ENCODE data around the gene TPK1. TPM values are rescaled to one million over a fixed set of nuclear protein-coding genes. Genes with fewer than 3 reads are reported as not detected.
"Not testable (repeated sequence)": the region's sequence is repeated elsewhere in the genome, so short reads cannot be mapped to it uniquely, and the experiment has no call there.

Gene TPK1
- total RNA-seq, 1 donor from 2014 or later = 5.7 TPM

DNA sequence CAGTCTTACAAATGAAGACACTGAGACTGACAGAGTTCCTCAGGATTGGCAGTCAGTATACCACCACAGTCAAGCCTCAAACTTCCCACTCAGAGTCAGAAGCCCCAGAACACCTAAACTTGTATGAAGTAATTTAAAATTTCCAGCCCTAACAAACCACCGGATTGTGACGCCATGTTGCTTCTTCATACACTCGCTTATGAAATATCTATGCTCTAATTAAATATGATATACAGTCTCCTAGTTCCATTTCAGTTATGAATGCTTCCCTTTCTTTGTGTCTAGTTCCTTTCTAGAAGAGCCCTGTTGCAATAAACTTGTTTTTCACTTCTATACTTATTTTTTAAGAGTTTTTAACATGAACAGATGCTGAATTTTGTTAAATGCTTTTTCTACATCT, 260.4 kb downstream of the TPK1 start:
- intact Hi-C loops (cut with DNase I) = no loop called here
- no peak for DNase-seq (ENCODE audit: low spot score)

DNA sequence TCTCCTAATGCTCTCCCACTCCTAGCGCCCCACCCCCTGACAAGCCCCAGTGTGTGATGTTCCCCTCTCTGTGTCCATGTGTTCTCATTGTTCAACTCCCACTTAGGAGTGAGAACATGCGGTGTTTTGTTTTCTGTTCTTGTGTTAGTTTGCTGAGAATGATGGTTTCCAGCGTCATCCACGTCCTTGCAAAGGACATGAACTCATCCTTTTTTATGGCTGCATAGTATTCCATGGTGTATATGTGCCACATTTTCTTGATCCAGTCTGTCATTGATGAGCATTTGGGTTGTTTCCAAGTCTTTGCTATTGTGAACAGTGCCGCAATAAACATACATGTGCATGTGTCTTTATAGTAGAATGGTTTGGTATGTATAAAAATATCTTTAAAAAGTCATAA, 261.1 kb downstream of the TPK1 start:
- intact Hi-C loops (cut with DNase I); DNase-seq (ENCODE audit: low spot score): not testable (repeated sequence)

DNA sequence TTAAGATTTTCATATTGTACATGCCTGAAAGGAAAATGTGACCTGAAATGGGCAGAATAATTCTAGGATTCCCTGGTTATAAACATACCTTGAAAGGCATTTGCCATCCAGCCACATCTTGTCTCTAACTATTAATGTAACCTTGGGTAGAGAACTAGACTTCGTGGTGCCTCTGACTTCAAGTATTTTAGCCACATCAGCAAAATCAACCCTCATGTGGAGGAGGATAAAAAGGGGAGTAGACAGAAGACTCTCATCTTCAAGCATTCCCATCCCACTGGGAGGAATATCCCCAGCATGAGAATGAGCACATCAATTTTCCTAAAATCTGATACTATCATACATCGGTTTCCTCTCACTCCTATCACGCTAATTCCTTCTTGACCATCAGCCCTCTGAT, 267.6 kb downstream of the TPK1 start:
- intact Hi-C loops (cut with DNase I) = no loop called here
- no peak for DNase-seq (ENCODE audit: low spot score)

DNA sequence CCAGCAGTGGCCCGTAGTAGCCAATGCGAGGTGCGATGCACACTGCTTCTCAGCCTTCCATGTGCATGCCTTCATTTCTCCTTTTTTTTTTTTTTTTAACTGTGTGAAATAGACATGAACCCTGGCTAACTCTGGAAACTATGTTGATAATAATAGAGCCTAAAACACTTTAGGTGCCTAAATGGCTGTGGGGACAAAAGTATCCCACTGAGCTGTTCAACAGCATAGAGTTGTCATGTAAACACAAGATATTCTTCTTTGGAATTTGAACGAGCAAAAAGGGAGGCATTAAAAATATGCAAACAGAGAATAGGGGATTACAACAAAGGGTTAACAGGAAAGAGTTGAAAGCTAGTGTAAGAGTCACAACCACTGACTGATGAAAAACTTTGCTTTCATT, 270.3 kb downstream of the TPK1 start:
- no peak for DNase-seq (ENCODE audit: low spot score)
- intact Hi-C loops (cut with DNase I) = no loop called here

DNA sequence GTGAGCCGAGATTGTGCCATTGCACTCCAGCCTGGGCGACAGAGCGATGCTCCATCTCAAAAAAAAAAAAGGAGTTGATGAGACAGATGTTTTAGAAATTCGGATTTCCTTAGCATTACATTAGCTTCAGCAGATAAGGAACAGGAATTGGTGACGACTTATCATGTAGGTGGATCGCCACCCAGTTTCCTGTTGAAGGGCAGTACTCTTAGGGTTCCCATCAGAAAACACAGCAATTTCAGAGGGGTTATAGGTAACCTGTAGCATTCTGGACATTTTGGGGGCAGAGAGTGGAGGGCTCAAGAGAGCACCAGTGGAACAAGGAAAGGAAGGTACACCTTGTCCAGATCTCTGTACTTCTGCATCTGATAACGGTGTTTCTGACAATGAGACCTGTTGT, 286.0 kb downstream of the TPK1 start:
- intact Hi-C loops (cut with DNase I) = no loop called here

DNA sequence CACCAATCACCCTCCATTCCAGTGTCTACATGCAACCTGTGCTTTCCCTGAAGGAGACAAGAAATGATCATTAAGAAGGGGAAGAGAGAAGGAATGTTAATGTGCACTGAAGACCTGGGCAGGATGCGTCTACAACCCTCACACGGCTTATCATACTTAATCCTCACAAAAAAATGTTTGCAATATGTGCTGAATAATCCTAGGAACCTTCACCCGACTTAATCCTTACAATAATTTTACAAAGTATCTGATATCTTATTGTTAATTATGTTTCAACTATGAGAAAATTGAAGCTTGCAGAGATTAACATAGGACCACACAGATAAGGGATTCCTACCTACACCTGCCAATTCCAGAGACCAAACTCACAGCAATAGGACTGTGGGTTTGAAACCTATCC, 287.3 kb downstream of the TPK1 start:
- no peak for DNase-seq (ENCODE audit: low spot score)
- intact Hi-C loops (cut with DNase I) = no loop called here

More for the DNA sequence above, 286.0 kb downstream of the TPK1 start:
- no peak for DNase-seq (ENCODE audit: low spot score)

DNA sequence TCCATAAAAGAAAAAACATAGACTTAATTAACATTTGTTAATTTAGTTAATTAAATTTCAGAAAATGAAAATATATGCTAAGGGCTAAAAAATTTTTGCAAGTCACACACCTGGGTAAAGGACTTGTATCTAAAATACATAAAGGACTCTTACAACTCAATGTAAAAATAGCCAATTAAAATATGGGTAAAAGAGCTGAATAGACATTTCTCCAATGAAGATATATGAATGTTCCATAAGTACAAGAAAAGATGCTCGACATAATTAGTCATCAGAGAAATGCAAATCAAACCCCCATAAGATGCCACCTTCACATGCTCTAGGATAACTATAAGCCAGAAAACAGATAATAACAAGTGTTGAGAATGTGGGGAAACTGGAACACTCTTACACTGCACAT, 288.0 kb downstream of the TPK1 start:
- intact Hi-C loops (cut with DNase I) = no loop called here
- DNase-seq (ENCODE audit: low spot score) = no peak

DNA sequence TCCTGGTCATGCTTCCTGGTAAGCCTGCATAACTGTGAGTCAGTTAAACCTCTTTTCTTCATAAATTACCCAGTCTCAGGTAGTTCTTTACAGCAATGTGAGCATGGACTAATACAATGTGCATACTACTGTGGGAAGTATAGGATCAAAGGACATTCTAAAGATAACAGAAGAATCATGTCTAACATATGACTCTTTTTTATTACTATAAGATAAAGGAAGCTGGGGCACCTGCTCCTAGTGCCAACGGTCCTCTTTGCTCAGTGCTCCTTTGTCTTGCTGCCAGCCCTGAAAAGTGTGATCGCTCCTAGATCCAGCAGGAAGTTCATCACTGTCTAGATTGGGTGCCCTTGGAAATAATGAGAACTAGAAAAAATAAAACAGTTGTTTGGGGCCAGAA, 289.1 kb downstream of the TPK1 start:
- intact Hi-C loops (cut with DNase I) = no loop called here
- DNase-seq (ENCODE audit: low spot score) = no peak

DNA sequence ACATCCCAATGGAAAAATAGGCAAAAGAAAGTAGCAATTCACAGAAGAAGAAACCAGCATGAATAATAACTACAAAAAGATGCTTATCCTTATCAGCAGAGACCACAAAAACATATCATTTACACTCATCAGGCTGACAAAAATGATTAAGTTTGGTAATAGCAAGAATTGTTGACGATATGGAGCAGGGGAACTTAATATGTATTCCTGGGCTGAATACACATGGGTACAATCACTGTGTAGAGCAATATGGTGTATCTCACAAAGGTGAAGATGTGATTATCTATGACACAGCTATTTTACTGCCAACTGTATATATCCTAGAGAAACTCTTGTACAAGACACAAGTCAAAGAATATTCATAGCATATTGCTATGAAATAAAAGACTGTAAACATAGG, 290.5 kb downstream of the TPK1 start:
- DNase-seq (ENCODE audit: low spot score) = no peak
- intact Hi-C loops (cut with DNase I) = no loop called here

DNA sequence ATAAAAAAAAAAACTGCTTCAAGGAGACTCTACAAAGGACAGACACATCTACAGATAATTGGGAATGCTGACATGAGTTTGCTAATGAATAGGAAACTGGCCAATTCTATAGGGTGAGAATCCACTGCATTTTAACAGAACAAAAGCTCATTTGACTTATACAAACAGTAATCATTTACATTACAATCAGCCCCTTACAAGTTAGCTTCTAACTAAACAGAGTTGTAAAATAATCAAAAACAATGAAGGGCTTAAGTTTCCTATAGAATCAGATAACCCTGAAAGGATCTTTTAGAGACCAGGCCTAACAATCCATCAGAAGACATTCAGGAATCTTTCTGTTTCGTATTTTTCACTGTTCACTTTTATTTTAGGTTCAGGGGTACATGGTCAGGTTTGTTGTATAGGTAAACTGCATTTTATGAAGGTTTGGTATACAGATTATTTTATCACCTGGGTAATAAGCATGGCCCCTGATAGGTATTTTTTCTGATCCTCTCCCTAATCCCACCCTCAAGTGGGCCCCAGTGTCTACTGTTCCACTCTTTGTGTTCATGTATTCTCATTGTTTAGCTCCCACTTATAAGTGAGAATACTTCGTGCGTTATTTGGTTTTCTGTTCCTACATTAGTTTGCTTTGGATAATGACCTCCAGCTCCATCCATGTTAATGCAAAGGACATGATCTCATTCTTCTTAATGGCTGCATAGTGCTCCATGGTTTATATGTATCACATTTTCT, 301.0 kb downstream of the TPK1 start:
- intact Hi-C loops (cut with DNase I) = no loop called here
- no peak for DNase-seq (ENCODE audit: low spot score)

DNA sequence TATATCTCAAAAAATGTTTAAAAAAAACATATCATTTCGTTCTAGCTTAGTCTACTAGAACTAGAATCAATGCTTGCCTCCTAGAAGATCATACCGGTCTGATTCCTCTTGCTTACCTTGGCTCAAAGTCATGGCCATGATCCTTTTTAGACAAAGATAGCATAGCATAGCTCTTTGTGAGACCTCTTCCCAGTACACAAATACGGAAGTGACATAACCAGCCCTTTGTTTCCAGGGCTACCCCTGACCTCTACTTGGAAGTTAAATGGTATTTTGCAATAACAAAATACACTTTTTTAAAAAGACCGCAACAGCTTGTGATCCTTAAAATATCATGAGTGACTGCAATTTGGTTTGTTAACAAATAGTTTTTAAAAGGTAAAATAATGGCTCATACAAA, 301.7 kb downstream of the TPK1 start:
- DNase-seq (ENCODE audit: low spot score) = no peak
- intact Hi-C loops (cut with DNase I) = no loop called here

DNA sequence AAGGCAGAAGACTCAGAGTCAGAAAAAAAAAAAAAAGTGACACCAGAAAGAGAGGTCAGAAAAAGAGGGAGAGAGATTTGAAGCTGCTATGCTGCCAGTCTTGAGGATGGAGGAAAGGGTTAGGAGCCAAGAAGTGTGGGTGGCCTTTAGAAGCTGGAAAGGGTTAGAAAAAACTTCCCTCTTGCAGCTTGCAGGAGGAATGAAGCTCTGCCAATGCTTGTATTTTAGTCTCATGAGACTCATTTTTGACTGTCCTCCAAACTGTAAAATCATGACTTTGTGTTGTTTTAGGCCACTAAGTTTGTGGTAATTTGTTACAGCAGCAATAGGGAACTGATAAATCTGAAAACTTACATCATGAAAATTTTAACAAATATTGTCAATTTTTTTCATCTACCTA, 304.7 kb downstream of the TPK1 start:
- DNase-seq (ENCODE audit: low spot score) = no peak
- intact Hi-C loops (cut with DNase I) = no loop called here

DNA sequence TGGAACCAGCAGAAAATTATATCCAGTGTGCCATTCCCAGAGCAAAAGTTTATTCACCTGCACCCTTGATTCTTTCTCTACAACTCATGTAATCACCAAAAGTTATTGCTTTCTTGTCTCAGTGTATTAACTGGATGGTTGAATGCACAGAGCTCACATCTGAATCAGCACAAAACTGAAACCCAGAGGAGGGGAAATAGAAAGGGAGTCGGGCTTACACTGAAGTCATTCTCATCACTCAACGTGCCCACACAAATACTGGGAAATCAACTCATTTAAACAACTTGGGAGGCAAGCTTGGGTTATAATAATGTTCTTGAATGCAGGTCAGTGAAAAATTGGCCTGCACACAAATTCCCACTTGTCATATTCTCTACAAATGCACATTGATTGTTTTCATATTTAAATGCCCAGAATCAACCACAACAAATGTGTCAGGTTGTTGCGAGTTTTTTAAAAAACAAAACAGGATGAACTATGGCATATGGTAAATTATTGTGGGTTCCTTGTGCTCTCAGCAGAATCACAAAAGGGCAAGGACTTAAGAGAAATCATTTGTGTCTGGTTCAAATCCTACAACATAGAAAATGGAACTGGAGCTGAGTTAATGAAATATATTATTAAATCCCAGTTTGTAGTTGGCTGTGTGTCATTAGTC, 306.5 kb downstream of the TPK1 start:
- no peak for DNase-seq (ENCODE audit: low spot score)
- intact Hi-C loops (cut with DNase I) = no loop called here

DNA sequence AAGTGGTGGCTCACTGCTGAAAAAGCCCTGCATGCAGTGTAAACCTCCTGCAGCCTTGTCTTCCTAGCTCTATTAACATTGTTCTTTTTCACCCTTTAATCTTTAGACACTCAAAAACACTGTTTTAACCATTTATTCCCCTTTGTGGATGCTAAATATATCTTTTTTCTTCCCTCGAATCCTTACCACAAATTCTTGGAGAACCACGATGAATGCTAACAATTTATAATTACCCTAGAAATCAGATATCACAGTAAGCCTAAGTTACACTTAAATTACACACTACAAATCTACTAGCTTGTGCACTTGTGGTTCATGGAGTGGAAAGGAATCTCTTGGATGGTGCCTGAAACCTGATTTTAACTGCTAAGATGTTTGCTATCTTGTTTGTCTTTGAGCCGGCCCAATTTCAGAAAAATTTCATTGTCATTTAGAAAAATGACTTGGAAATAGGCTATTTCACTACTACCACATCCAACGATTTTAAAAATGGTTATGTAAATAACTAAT, 307.3 kb downstream of the TPK1 start:
- intact Hi-C loops (cut with DNase I) = no loop called here

DNA sequence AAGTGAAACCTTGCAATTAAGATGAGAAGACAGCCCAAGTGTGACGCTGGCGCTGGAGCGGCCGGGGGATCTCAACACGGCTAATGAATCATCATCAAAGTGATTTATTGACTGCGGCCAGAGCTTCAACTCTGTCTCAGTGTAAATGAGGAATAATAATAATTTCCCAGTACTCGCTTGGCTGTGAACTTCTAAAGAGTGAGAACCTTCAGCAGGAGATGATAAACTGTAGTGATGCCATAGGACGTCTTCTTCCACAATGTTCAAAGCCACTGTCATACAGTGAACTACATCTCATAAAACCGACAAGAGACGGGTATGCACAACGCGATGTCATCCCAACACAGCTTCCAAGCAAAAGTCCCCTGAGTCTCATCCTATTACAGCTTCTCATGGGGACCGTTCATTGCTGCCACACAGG, 308.8 kb downstream of the TPK1 start:
- DNase-seq (ENCODE audit: low spot score) = no peak
- intact Hi-C loops (cut with DNase I) = no loop called here

More for the DNA sequence above, 307.3 kb downstream of the TPK1 start:
- no peak for DNase-seq (ENCODE audit: low spot score)

DNA sequence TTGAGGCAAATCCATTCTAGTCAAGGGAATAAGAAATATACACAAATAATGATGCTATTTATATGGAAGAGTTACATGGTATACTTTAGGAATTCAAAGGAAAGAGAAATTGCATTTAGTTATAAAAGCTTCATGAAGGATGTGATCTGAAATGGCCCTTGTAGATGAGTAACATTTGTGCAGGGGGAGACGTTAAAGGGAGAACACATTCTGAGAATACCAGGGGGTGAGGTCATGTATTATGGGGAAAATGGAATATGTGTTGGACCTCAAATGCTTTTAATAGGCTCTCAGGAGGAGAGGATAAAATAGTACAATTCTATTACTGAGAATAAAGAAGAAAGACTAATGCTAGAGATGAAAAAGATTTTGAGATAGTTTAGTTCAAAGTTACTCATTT, 309.9 kb downstream of the TPK1 start:
- intact Hi-C loops (cut with DNase I) = no loop called here
- no peak for DNase-seq (ENCODE audit: low spot score)

DNA sequence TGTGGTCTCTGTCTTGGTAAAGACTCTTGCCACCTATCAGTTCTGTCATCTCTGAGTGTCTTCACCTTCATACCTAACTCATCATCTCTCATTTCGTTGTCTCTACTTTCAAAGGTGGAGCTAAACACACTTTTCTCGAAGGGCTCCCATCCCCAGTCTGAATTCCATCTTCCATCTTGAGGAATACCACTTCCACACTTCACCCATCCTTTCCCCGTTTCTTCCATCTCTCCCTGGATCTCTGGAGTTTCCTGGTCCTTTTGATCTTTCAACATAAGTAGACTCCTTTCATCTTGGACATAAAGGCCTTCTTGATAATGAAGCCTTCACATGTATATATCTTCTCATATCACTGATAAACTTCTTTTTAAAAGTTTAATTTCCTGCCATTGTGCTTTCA, 311.6 kb downstream of the TPK1 start:
- DNase-seq (ENCODE audit: low spot score) = no peak
- intact Hi-C loops (cut with DNase I) = no loop called here

DNA sequence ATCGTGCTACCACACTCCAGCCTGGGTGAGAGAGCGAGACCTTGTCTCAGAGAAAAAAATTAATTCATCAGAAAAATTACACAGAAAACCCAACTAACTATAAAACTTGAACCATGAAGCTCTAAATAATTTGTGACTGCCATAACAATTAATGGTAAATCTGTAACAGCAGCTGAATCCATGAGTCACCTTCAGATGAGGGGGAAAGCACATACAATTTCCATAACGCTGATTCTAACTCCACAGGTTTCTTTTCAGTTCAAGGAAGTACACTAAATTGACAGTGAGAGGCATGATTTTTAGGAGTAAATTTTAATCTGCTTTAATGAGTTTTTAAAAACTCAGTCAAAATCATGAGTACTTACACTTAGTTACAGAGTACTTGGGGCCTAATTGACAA, 312.2 kb downstream of the TPK1 start:
- DNase-seq (ENCODE audit: low spot score) = no peak
- intact Hi-C loops (cut with DNase I) = no loop called here

DNA sequence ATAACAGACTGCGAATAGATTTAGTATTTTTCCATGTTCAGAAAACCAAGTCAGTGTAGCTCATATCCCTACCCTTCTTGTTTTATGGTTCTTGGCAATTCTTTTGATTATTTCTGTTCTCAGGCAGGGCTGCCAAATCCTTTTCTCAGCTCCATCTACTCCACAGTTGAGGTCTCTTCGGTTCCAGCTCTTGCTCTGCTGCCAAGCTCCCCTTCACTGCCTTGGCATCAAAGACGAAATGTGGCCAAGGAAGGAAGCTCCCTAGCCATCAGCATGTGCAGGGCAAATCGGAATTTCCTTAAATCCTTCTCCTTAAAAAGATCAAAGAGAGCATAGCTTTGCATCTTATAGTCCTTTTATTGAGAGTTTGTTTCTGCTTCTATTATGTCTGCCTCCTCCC, 315.9 kb downstream of the TPK1 start:
- DNase-seq (ENCODE audit: low spot score) = no peak
- intact Hi-C loops (cut with DNase I) = no loop called here

DNA sequence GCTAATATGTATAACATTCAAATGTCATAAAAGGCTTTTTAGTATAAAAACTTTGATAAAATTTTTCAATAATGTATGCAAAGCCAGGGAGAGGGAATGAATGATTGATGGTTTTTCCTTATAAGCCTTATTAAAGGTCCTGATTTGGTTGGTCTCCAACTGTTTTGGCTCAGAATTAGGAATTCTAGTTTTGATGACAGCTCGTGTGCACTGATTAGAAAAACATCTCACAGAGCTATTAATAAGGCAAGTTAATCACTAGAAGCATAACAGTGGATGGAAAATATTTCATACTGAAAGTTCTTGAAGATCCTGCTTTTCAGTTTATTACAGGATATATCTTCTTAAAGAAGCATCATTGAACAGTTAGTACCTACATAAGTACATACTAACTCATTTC, 317.5 kb downstream of the TPK1 start:
- intact Hi-C loops (cut with DNase I) = no loop called here
- DNase-seq (ENCODE audit: low spot score) = no peak

DNA sequence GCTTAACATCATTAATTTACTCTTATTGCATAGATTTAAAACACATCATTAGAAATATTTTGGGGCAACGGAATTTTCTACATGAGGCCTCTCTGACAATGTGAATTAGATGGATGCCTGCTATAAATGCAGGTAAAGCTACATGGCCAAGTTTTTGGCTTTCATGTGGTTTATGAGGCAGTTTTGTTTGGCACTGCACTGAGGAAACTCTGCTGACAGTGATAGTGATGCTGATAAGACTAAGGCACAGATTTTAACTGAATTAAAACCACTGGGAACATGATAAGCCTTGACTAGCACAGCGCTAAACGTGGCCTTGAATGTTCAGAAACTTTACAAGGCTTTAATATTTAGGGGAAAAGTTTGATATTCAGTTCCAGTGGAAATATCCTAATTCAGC, 318.1 kb downstream of the TPK1 start:
- DNase-seq (ENCODE audit: low spot score) = no peak
- intact Hi-C loops (cut with DNase I) = no loop called here
